ENCODE results near the gene ADAT1. TPM values are rescaled to one million over a fixed set of nuclear protein-coding genes. Genes with fewer than 3 reads are reported as not detected.
A peak's percentile ranks its signal among the peaks of the same experiment; 100 is the strongest.

ADAT1 gene
- total RNA-seq, 1 donor from 2014 or later = 82.6 TPM

GRCh38 chr16:75618780-75619179 lies 4.3 kb downstream of the ADAT1 start:
- Mint-ChIP-seq H3K4me1 (peaks cover 29% of the 10 kb centered on the region), H3K27me3 (ENCODE audit: low read depth) (no peaks in the 10 kb centered on the region), H3K27ac (ENCODE audit: unreplicated experiment) (no peak overlapping the region), H3K9me3 (no peaks in the 10 kb centered on the region), H3K36me3 (ENCODE audit: low read depth) (peaks cover 15% of the 10 kb centered on the region), H3K4me3 (peak overlapping the region; percentile 8)
- no peak for TF ChIP-seq CTCF (conservative IDR thresholded peaks at IDR 0.05)
- no peak for DNase-seq (ENCODE audit: low read depth, low spot score)

DNA sequence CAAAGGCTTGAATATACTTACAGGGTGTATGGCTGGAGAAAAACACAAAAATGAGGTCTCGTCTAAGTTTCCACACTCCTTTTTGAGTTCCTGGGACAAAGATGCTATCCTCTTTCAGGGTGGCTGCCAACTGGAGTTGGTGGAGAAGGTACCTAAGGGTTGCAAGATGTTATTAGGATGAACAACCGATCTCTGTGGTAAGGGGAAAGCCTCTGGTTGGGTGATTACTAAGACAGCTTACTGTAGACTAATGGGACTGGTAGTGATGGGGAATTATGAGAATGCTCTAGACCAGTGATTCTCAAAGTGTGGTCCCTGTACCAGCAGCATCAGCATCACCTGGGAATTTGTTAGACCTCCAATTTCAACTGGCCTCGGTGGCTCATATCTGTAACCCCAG lies 6.0 kb downstream of the ADAT1 start:
- Mint-ChIP-seq H3K4me3 (no peak overlapping the region), H3K36me3 (ENCODE audit: low read depth) (peaks cover 21% of the 10 kb centered on the region), H3K27ac (ENCODE audit: unreplicated experiment) (no peak overlapping the region), H3K9me3 (no peaks in the 10 kb centered on the region), H3K27me3 (ENCODE audit: low read depth) (no peaks in the 10 kb centered on the region), H3K4me1 (peaks cover 16% of the 10 kb centered on the region)
- DNase-seq (ENCODE audit: low read depth, low spot score) = no peak
- TF ChIP-seq CTCF (conservative IDR thresholded peaks at IDR 0.05) = no peak

GRCh38 chr16:75616521-75617010 lies 6.5 kb downstream of the ADAT1 start:
- no peaks in the 10 kb centered on the region for H3K9me3 Mint-ChIP-seq
- H3K27me3 Mint-ChIP-seq (ENCODE audit: low read depth) = no peaks in the 10 kb centered on the region
- H3K27ac Mint-ChIP-seq (ENCODE audit: unreplicated experiment) = no peak overlapping the region
- peaks cover 22% of the 10 kb centered on the region for H3K36me3 Mint-ChIP-seq (ENCODE audit: low read depth)
- H3K4me3 Mint-ChIP-seq = no peak overlapping the region
- no peak for DNase-seq (ENCODE audit: low read depth, low spot score)
- peaks cover 11% of the 10 kb centered on the region for H3K4me1 Mint-ChIP-seq
- TF ChIP-seq CTCF (conservative IDR thresholded peaks at IDR 0.05) = no peak

DNA sequence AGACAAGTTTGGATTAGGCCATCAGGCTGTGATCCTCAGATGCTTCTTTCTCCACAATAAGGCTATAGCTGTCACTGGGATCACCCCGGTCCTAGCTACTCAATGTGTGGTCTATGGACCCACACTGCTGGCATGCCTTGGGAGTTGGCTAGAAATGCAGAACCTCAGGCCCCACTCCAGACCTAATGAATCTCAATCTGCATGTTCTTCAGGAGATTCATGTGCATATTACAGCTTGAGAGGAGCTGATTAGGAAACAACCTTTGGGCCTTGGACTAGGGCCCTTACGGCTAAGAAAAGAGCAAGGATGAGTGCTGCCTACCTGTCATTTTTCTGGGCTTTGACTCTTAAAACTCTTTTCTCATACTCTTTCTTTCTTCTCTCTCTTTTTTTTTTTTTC lies 7.5 kb downstream of the ADAT1 start:
- no peak overlapping the region for H3K4me3 Mint-ChIP-seq
- no peak for DNase-seq (ENCODE audit: low read depth, low spot score)
- H3K9me3 Mint-ChIP-seq = no peaks in the 10 kb centered on the region
- no peak for TF ChIP-seq CTCF (conservative IDR thresholded peaks at IDR 0.05)
- H3K36me3 Mint-ChIP-seq (ENCODE audit: low read depth) = peaks cover 22% of the 10 kb centered on the region
- H3K27ac Mint-ChIP-seq (ENCODE audit: unreplicated experiment) = no peak overlapping the region
- no peaks in the 10 kb centered on the region for H3K27me3 Mint-ChIP-seq (ENCODE audit: low read depth)
- peaks cover 1% of the 10 kb centered on the region for H3K4me1 Mint-ChIP-seq

DNA sequence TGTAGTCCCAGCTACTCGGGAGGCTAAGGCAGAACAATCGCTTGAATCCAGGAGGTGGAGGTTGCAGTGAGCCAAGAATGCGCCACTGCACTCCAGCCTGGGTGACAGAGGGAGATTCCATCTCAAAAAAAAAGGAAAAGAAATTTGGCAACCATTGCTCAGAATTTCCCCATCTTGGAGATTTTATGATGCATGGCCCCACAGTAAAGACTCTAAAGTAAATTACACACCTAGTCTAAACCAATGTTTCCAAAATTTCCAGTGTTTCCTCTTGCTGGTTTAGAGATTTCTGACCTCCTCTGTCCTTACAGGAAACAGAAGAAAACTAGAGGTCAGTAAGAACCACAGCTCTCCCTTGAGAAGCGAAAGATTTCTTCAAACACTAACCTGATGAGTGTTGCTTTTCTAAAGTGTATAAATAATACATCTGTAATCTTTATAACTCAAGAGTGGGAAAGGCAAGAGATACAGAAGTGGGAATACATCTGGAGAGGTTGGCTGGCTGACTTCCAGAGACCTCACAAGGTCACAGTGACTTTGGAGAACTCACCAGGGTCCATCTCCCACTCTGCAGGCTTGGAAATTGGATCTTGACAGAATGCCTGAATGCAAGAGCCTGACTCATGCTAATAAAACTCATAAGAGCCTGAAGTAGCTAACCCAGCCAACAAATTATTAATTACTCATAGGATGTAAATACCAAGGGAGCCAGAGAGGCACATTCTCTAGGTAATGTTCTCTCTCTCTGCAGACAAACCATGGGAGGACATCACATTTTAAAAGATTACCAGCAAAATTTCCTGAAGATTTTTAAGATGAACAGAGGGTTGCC lies 8.8 kb downstream of the ADAT1 start:
- H3K4me3 Mint-ChIP-seq = no peak overlapping the region
- no peak for DNase-seq (ENCODE audit: low read depth, low spot score)
- H3K27me3 Mint-ChIP-seq (ENCODE audit: low read depth) = no peaks in the 10 kb centered on the region
- H3K4me1 Mint-ChIP-seq = no peaks in the 10 kb centered on the region
- H3K36me3 Mint-ChIP-seq (ENCODE audit: low read depth) = peaks cover 18% of the 10 kb centered on the region
- H3K9me3 Mint-ChIP-seq = no peaks in the 10 kb centered on the region
- no peak for TF ChIP-seq CTCF (conservative IDR thresholded peaks at IDR 0.05)
- H3K27ac Mint-ChIP-seq (ENCODE audit: unreplicated experiment) = no peak overlapping the region

Data from neural crest cell (in vitro differentiated cells).